ENCODE data around the gene SRC. TPM values are rescaled to one million over a fixed set of nuclear protein-coding genes. Genes with fewer than 3 reads are reported as not detected.

SRC gene
- polyA plus RNA-seq, 1 donor (not counting 4 experiments of a cell fraction or from before 2014, with no cell fraction given) = 22.8 TPM

DNA sequence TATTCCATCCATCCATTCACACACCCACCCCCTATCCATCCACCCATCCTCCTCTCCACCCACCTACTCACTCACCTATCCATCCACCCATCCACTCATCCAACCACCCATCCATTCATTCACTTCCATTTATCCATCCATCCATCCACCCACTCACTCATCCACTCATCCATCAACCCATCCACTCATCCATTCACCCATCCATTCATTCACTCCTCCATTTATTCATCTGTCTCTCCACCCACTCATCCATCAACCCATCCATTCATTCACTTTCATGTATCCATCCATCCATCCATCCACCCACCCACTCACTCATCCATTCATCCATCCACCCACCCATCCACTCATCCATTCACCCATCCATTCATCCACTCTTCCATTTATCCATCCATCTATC, 84.1 kb downstream of the SRC start:
- Histone ChIP-seq H3K36me3 (ENCODE audit: control insufficient read depth in 2 of 2, extremely low read depth in 1 of 2, insufficient read depth in 2 of 2, low read length in 2 of 2) (no peaks in the 10 kb centered on the region), H3K79me2 (ENCODE audit: control insufficient read depth, insufficient read depth, low read length) (no peaks in the 10 kb centered on the region), H3K4me1 (ENCODE audit: control insufficient read depth, extremely low read depth, insufficient read depth, low read length) (no peaks in the 10 kb centered on the region), H2AFZ (ENCODE audit: control insufficient read depth, low read length) (no peak overlapping the region), H3K4me3 (ENCODE audit: control insufficient read depth in 2 of 3, extremely low read depth in 1 of 3, insufficient read depth in 2 of 3, low read depth in 1 of 3, low read length in 3 of 3) (no peak overlapping the region), H3K27ac (ENCODE audit: control insufficient read depth, insufficient read depth, low read length) (no peak overlapping the region), H4K20me1 (ENCODE audit: control insufficient read depth, extremely low read depth, insufficient read depth, low read length) (no peaks in the 10 kb centered on the region), H3K9me1 (ENCODE audit: control insufficient read depth, extremely low read depth, insufficient read depth, low read length) (no peaks in the 10 kb centered on the region), H3K9ac (ENCODE audit: control insufficient read depth, extremely low read depth, insufficient read depth, low read length) (no peak overlapping the region), H3K9me3 (ENCODE audit: control insufficient read depth, low read depth, low read length) (no peaks in the 10 kb centered on the region), H3K27me3 (ENCODE audit: control insufficient read depth, extremely low read depth, insufficient read depth, low read length) (peaks cover 39% of the 10 kb centered on the region), H3K4me2 (ENCODE audit: control insufficient read depth, extremely low read depth, insufficient read depth, low read depth, low read length) (no peak overlapping the region)
- FAIRE-seq (no peak), DNase-seq (ENCODE audit: low read depth, low spot score) (no peak)
- TF ChIP-seq, protein P1, sequence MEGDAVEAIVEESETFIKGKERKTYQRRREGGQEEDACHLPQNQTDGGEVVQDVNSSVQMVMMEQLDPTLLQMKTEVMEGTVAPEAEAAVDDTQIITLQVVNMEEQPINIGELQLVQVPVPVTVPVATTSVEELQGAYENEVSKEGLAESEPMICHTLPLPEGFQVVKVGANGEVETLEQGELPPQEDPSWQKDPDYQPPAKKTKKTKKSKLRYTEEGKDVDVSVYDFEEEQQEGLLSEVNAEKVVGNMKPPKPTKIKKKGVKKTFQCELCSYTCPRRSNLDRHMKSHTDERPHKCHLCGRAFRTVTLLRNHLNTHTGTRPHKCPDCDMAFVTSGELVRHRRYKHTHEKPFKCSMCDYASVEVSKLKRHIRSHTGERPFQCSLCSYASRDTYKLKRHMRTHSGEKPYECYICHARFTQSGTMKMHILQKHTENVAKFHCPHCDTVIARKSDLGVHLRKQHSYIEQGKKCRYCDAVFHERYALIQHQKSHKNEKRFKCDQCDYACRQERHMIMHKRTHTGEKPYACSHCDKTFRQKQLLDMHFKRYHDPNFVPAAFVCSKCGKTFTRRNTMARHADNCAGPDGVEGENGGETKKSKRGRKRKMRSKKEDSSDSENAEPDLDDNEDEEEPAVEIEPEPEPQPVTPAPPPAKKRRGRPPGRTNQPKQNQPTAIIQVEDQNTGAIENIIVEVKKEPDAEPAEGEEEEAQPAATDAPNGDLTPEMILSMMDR (optimal IDR thresholded peaks at IDR 0.05 in 1 of 3, IDR thresholded peaks at IDR 0.05 in 1 of 3, conservative IDR thresholded peaks at IDR 0.05 in 1 of 3; ENCODE audit: extremely low read depth in 1 of 3, insufficient read depth in 2 of 3, low read length in 3 of 3) = no peak
- no peak for TF ChIP-seq EZH2 (IDR thresholded peaks at IDR 0.05; ENCODE audit: low read length)
- dilution Hi-C loops (cut with MboI; ENCODE audit: extremely low pct_ligation_motif_present, low sequenced_read_pairs) = no loop called here

DNA sequence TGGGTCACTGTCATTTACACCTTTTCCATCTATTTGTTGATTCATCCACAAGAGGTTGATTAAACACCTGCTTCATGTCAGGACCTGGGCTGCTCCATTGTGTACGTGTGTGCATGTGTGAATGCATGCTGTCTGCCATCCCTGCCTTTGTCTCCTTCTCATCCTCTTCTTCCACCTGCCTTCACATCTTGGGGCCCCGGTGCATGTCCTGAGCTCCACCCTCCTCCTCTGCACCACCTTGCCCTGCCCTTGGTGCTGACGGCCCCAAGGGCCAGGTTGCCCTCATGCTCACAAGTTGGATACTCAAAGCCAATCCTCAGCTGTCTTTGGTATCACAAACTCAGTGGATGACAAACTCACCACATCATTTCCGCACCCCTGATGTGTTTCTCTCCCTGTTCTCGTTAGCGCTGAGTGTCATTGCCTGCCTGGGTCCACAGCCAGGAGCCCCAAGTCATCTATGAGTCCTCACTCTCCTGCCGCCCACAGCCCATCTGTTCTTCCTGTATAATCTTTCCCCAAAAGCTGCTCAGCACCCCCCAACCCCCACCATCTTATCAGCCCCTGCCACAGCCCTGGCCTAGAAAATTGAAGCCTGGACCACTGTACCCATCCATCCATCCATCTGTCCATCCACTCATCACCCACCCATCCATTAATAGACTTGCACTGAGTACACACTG, 85.0 kb downstream of the SRC start:
- dilution Hi-C loops (cut with MboI; ENCODE audit: extremely low pct_ligation_motif_present, low sequenced_read_pairs) = no loop called here
- Histone ChIP-seq H3K9ac (ENCODE audit: control insufficient read depth, extremely low read depth, insufficient read depth, low read length) (no peak overlapping the region), H3K4me2 (ENCODE audit: control insufficient read depth, extremely low read depth, insufficient read depth, low read depth, low read length) (no peak overlapping the region), H3K27me3 (ENCODE audit: control insufficient read depth, extremely low read depth, insufficient read depth, low read length) (peaks cover 45% of the 10 kb centered on the region), H2AFZ (ENCODE audit: control insufficient read depth, low read length) (no peak overlapping the region), H3K4me3 (ENCODE audit: control insufficient read depth in 2 of 3, extremely low read depth in 1 of 3, insufficient read depth in 2 of 3, low read depth in 1 of 3, low read length in 3 of 3) (no peak overlapping the region), H3K4me1 (ENCODE audit: control insufficient read depth, extremely low read depth, insufficient read depth, low read length) (no peaks in the 10 kb centered on the region), H4K20me1 (ENCODE audit: control insufficient read depth, extremely low read depth, insufficient read depth, low read length) (no peaks in the 10 kb centered on the region), H3K79me2 (ENCODE audit: control insufficient read depth, insufficient read depth, low read length) (no peaks in the 10 kb centered on the region), H3K9me1 (ENCODE audit: control insufficient read depth, extremely low read depth, insufficient read depth, low read length) (no peaks in the 10 kb centered on the region), H3K9me3 (ENCODE audit: control insufficient read depth, low read depth, low read length) (no peaks in the 10 kb centered on the region), H3K36me3 (ENCODE audit: control insufficient read depth in 2 of 2, extremely low read depth in 1 of 2, insufficient read depth in 2 of 2, low read length in 2 of 2) (no peaks in the 10 kb centered on the region), H3K27ac (ENCODE audit: control insufficient read depth, insufficient read depth, low read length) (no peak overlapping the region)
- FAIRE-seq (no peak), DNase-seq (ENCODE audit: low read depth, low spot score) (no peak)
- TF ChIP-seq, protein P1 (optimal IDR thresholded peaks at IDR 0.05 in 1 of 3, IDR thresholded peaks at IDR 0.05 in 1 of 3, conservative IDR thresholded peaks at IDR 0.05 in 1 of 3; ENCODE audit: extremely low read depth in 1 of 3, insufficient read depth in 2 of 3, low read length in 3 of 3) = no peak
- TF ChIP-seq EZH2 (IDR thresholded peaks at IDR 0.05; ENCODE audit: low read length) = no peak
